HG03354 (cell line): ENCODE measurements around the gene MAGIX.

Source experiments
- ATAC-seq: cut with Tn5 transposase; IDR thresholded peaks from one replicate; pipeline ENCODE4 v1.9.1; 2021; ENCODE audit warnings: mild to moderate bottlenecking; ENCODE audit not compliant: unreplicated experiment, poor library complexity, severe bottlenecking

Gene MAGIX

DNA sequence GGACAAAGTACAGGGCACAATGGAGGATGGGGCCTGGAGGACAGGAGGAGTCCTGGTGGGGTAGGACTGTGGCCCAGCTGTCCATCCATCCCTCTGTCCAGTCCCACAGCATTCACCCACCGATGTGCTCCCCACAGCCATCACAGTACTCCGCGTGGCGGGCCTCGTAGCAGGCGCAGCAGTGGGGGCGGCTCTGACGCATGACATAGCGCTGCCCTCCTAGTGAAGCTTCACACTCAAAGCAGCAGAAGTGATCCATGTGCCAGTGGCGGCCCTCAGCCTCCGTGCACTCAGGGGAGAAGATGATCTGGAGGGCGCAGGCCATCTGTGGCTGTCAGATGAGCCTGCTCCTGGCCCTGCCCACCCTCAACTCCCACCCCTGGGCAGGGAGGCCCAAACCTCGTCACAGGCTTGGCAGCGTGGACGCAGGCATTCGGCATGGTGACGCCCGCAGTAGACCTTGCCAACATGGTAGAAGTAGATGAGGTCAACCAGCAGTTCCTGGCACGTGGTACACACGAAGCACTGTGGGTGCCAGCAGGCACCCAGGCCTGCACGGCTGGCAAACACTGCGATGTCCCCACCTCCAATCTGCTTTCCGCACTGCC, 15.4 kb downstream of the MAGIX start:
- no peak for ATAC-seq

DNA sequence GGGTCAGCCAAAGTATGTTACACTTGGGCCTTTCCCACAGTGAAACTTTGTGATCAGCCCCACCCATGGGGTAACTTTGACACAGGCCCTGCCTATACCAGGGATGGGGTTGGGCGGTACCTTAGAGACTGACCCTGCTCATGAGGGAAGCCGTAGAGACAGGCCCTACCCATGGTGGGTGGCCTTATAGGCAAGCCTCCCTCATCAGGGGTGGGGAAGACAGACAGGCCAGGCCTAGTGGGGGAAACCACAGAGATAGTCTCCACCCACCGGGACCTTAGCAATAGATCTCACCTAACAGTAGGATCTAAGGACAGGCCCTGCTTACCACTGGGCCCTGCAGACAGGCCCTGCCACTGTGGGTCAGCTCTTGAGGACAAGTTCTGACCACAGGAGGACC, 16.0 kb downstream of the MAGIX start:
- no peak for ATAC-seq

DNA sequence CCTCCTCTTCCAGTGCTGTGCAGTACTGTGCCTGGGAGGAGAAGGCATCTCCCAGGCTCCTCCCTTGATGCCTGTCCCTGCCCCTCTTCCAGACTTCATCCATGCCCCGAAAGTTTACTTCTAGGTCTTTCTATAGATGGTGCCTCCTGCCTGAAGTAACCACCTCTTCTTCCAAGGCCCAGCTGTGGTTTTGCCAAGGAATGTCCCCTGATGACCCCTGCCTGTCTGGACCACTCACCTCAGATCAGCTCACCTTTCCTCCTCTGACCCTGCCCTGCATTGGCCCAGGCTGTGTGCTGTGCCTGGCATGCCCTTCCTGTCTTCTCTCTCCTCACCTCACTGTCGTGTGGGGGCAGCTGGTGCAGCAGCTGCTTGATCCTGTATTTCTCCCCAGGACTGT, 16.8 kb downstream of the MAGIX start:
- no peak for ATAC-seq

DNA sequence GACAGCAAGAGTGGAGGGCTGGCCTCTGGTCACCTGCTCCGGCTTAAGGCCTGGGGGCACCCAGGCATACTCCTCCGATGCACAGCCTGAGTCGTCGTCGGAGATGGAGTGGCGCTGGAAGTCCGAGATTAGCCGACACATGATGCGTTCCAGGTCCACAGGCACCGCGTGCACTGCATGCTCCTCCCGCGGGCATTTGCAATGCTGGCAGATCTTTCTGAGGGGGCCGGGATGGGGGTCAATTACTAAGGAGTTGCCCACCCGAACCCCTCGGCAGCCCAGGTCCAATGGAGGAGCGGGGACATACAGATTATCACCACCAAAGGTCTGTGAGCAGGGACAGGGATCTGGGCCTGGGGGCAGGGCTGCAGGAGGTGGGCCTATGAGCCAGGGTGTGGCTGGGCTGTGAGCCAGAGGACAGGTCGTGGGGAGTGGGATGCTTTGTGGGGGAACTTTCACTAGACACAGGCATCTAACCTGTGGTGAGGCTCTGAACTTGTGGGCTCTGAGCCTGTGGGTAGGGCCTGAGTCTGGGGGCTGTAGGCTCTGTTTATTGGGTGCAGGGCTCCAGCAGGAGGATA, 21.2 kb downstream of the MAGIX start:
- no peak for ATAC-seq

DNA sequence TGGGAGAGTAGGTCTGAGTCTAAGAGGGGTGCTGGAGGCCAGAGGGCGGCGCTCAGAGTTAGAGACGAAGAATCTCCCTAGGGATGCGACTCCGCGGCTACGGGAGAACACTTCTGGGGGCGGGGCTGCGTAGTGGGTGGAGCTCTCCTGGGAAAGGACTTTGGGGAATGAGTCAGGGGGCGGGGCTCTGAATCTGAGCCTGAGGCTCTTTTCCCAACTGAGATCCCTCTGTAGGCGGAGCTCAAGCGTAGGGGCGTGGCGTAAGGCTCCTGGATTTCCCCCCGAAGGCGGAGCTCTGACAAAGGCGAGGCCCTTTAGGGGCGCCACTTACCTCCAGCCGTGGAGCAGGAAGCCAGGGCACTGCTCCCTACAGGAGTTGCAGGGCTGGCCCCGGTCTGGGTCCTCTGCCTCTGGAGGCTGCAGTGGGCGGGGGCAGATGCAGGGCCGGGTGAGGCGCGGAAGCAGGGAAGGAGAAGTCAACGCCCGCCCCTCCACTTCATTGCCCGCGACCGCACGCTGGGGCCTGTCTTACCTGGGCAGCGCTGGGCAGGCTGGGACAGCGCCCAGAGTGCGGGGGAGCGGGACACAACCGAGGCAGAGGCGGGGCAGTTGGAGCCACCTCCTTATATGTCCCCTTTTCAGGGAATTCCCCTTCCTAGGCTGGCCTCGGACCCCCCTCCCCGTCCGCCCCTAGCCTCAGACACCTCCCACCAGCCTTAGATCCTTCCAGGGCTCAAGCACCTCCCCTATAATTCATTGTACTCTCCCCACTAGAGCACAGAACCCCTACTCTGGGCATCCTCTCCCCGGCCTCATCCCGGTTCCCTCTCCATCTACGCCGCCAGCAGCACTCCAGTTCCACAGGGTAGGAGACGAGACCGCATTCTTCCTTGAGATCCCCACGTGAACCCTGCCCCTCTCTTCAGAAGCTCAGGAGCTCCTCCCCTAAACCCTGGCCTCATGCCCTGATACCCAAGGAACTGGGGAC, 22.0 kb downstream of the MAGIX start:
- ATAC-seq = peak; percentile 34

DNA sequence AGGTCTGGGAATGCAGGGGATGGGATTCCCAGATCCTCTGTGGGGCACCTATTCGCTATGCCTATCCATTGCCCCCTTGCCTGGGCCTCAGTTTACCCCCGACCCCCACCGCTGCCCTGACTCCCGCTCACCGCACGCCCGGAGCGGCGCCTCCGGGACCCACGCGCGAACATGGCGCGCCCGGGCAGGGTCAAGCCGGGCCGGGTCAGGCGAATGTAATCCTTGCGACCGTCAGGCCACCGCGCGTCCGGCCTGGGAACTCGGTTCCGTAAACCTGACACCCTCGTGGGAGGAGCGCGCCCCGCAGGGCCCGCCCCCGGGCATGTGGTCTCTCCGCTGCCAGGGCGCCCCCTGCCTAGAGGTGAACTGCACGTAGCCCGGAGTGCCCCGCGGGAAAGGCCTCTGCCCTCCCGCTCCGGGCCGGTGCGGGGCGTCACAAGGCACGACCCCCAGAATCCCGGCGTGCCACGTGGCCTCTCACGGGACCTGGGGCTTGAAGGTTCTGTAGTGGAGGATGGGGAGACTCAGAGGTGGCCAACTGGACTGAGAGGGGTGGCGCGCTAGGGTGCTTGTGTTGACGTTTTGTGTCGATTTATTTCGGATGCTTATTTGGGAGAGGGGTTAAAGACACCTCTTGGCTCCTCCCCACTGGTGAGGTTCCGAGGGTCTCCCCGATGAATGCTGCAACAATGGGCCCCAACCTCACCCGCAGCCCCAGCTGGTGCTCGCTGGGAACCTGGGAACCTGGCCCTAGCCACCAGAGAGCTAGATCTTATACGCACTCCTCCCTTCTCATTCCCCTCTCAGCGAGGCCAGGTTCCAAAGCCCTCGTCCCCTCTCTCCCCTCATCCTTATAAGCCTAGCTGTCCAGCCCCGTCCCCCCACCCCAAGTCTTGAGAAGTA, 23.8 kb downstream of the MAGIX start, which contains the start of gene PRICKLE3:
Gene PRICKLE3, minus strand, starts transcription at position 249 of the 903 bp plus-strand sequence. Its CDS starts 76 bp downstream, at position 173.
- peak; percentile 20 for ATAC-seq

DNA sequence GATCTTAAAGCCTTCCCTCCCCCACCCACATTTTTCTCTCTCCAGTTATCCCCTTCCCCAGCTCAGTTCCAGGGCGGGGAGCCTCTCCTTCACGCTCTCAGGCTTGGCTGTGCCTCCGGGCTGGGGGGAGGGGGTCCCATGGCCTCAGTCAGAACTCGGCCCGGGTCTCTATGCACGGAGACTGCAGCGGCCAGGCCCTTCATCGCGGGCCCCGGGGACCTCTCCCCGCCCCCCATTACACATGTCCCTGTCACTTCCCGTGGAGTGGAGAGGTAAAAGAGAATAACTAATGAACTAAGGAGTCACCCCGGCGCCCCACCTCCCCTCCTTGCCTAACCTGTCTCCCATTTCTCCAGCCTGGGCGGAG, 24.5 kb downstream of the MAGIX start:
- ATAC-seq = no peak

DNA sequence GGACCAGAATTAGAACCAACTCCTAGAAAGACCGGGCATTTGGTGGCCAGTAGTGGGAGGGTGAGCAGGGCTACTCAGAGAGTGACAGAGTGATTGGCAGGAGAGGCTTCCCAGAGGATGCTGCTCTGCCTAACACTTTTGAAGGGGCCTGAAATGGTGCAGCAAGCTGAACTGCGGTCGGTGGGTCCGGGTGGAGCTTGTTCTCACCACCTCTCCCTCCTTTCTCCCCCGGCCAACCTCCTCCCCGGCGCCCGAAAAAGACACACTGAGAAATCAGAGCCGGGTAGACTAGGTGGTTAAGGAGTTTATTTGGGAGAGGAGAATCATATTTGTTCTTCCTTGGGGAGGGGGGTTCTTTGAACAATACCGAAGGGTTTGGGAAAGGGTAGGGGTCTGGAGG, 25.0 kb downstream of the MAGIX start:
- ATAC-seq = no peak

DNA sequence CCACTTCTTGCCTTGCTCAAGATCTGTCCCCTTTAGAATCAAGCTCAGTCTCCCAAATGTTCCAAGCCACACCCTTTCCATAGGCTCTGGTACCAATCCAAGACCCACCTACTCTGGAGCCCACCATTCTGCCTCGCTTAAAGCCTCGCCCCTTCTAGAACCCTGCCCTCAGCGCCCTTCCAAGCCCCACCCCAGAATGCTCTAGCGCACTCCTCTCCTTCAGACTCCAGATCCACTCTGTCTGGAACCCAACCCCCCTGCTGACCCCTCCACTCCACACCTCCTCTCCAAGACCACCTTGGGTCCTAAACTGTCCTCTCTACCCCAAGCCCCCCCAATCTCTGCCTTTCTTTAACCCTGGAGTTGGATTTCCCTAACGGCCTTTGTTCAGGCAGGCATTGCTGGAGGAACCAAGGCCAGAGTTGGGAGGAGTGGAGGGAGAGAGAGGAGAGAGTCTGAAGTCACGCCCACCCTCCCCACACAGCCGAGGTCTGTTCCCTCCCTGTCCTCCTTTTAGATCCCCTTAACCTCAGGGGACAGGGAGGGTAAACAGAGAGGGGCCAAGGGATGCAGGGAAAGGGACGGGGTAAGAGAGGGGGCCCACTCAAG, 26.0 kb downstream of the MAGIX start:
- ATAC-seq = no peak

DNA sequence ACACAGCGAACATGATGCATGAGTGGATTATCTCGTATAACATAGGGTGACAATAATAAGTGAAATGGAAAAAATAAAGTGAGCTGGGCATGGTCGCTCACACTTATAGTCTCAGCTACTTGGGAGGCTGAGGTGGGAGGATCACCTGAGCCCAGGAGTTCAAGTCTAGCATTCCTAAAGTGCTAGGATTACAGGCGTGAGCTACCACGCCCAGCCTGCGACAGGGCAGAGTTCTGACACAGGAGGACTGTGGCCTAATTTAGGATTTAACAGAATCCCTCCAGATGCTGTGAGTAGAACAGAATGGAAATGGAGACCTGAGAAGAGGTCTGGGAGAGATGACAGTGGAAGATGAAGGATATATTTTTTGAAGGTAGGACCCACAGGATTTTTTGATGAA, 27.0 kb downstream of the MAGIX start:
- ATAC-seq = no peak

DNA sequence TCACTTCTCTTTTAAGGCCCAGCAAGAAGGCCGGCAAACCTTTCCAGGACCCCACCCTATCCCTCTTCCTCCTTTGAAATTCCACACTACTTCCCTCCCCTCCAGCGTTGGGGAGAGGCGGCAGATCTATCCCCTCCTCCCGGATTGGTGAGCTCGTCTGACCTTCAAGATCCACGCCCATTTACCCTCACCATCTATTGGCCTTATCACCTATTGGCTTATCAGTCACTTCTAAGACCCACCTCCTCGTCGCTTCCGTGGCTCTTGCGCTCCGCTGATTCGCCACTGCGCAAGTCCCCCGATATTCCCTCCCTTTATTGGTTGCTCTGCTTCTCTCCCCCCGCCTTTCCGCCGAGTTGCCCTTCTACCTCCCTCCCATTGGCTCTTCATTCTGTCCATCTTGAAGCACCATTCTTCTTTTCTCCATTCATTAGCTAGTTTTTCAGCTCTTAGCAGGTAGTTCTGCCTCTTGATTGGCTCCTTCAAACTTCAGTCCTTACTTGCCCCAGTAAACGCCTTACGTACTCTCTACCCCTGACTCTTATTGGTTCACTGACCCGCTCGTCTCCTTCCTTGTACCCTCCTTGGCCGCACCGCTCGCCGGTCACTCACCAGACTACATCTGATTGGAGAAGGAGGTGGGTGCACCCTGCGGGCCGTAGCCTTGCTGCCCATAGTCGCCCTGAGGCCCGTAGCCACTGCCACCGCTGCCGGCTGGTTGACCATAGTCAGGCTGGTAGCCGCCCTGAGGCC, 28.4 kb downstream of the MAGIX start:
- peak; percentile 91 for ATAC-seq

DNA sequence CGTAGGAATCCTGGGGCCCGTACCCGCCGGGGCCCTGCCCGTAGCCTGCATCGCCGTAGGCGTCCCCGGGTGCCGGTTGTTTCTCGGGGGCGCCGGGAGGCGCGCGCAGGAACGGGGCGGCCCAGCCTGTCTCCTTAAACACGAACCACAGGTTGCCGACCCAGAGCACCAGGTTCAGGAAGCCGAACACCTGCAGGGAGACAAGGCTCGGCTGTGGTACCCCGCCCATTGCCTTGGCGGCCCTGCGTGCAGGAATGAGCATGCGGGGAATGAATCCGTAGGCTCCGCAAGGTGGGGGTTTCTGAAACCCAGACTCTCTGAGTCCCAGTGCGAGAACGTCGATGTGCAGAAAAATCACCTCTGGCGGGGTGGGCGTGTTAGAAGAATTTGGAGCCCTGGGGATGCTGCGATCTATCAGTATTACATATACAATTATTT, 29.0 kb downstream of the MAGIX start:
- ATAC-seq = peak; percentile 14

DNA sequence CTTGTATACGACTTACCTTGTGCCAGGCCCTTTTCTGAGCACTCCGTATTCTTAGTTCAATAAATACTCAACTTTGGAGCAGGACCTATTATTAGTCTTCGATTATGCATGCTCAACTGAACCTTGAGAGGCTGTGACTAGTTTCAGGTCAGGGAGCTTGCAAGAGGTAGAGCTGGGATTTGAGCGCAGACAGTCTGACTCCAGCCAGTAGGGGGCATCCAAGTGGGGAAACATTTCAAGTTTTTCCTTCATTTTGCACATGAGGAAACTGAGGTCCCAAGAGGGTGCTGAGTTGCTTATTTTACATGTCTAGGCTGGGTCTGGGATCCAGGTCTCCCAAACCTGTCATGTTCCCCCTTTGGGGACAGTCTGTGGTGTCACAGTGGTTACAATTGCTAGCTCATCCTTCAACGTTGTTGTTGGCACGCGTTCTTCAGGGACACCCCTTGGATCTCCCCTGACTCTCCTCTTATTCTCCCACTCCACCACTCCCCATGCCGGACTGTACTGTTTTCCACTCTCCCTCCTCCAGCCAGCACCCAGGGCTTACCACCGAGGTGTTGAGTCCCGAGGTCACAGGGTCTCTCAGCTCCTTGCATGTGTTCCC, 30.3 kb downstream of the MAGIX start:
- no peak for ATAC-seq

DNA sequence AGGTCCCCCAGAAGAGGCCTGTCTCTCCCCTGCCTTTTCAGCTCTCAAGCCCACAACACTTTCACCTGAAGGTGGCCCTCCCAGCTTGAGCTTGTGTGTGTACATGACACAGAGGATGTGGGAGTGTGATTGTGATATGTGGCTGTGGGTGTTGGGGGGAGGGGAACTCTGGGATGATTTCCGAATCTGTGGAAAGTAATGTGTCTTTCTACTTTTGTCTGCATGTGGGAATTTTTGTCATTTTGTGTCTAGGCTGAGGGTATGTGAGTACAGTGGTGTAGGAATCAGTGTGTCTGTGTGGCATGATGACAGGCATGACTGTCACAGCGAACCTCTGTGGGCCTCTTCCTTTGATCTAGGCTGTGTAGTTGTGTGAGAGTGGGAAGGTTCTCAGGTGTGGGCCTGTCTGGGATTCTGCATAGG, 31.0 kb downstream of the MAGIX start:
- no peak for ATAC-seq

DNA sequence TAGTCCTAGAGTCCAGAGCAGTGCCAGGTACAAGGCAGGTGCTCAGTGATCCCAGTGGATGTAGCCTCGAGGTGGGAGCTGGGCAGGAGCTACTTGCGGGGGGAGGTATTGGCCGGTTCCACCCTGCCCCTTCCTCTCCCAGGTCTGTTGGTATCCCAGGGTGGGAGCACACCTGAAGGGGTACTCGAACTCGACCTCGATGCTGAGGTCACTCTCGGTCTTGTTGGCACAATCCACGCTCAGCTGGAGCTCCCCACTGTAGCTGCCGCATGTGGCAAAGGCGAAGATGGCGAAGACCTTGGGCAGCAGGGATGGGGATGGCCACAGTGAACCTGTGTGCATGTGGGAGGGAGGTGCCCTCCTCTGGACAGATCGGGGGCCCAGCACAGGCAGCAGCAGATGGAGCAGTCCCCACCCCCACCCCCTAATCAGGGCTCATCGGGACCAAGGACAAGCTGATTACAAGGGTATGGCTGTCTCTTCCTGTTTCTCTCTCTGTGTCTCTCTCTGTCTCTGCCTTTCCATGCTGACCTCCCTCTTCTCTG, 35.1 kb downstream of the MAGIX start:
- no peak for ATAC-seq

DNA sequence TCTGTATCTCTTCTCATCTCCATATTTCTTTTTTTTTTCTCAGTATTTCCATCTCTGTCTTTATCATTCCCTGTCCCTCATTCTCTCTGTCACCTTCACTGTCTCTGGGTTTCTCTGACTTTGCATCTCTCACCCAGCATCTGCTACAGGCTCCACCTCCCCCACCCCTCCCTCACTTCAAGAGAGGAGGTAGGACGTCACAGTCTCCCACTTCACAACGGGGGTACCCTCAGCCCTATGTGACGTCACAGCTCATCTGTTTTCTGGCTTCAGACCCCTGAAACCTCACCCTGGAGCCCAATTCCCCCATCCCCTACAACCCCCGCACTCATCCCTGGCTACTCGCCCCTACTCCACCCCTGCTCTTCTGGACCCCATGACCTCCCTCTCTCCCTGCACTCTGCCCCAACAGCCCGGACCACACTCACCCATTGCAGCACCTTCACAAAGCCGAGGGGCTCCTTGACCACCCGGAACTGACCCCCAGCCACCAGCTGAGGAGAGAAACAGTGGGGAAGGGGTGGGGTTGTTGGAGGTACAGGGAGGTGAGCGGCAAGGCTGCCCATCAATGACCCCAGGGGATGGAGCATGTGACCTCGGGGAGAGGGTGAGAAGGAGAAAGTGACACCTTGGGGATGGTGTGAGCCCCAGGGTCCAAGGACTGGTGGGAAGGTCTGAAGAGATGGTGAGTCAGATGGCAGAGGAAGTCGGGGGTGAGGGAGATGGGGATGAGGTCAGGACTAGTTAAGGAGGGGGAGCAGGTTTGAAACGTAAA, 36.2 kb downstream of the MAGIX start:
- no peak for ATAC-seq

DNA sequence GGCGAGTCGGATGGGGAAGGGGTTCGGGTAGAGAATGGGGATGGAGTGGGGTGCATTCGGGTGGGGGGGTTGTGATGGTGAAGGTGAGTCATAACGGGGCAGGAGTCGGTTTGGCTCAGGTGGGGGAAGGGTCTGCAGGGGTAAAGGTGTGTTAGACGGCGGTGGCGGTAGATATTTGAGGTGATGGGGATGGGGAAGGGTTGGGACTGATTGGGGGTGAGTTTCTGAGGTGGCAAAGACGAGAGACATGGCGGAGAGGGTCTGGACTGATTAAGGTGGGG, 36.7 kb downstream of the MAGIX start:
- no peak for ATAC-seq
